Small intestine (tissue), 7 donors: Measurements from ENCODE around the gene CBFB. TPM values are rescaled to one million over a fixed set of nuclear protein-coding genes. Genes with fewer than 3 reads are reported as not detected.

Experiments
- DNase-seq, 2 donors: peaks; one replicate each; pipeline versions ENCODE4 v3.0.0 to v3.0.0-alpha.2; 2013
- FAIRE-seq: peaks from 2 replicates; lab custom pipeline; 2012; peaks lifted over from hg19 to GRCh38; lab: Jason Lieb, UNC
- H3K27ac ChIP-seq, 3 donors: one replicate each; pipeline ENCODE4 v1.5.1; 2013; ENCODE audit warnings: low read length in 2 of 3, mild to moderate bottlenecking in 2 of 3, control low read depth in 1 of 3, inconsistent platforms in 1 of 3, low read depth in 1 of 3, moderate library complexity in 1 of 3
- H3K27me3 ChIP-seq, 3 donors: one replicate each; pipeline ENCODE4 v1.6.1; 2013; ENCODE audit warnings: low read length in 3 of 3, inconsistent platforms in 1 of 3; ENCODE audit not compliant: control insufficient read depth in 3 of 3, insufficient read depth in 3 of 3
- H3K36me3 ChIP-seq, 3 donors: one replicate each; pipeline ENCODE4 v1.6.1; 2013; ENCODE audit warnings: low read length in 3 of 3, inconsistent platforms in 1 of 3, low read depth in 1 of 3, mild to moderate bottlenecking in 1 of 3, moderate library complexity in 1 of 3; ENCODE audit not compliant: control insufficient read depth in 3 of 3, insufficient read depth in 2 of 3
- H3K4me1 ChIP-seq, 3 donors: one replicate each; pipeline ENCODE4 v1.6.1; 2013; ENCODE audit warnings: low read length in 2 of 3, inconsistent platforms in 1 of 3, low read depth in 1 of 3, mild to moderate bottlenecking in 1 of 3, moderate library complexity in 1 of 3; ENCODE audit not compliant: control insufficient read depth in 3 of 3, insufficient read depth in 2 of 3
- H3K4me3 ChIP-seq, 3 donors: one replicate each; pipeline ENCODE4 v1.5.1; 2013; ENCODE audit warnings: low read length in 3 of 3, control low read depth in 1 of 3, inconsistent platforms in 1 of 3, low read depth in 1 of 3, mild to moderate bottlenecking in 1 of 3, moderate library complexity in 1 of 3
- H3K9me3 ChIP-seq, 2 donors: one replicate each; pipeline ENCODE4 v1.6.1; 2013; ENCODE audit warnings: low read depth in 1 of 2, low read length in 1 of 2; ENCODE audit not compliant: control insufficient read depth in 2 of 2, insufficient read depth in 1 of 2
- WGBS, 3 donors: extraction: QIAGEN DNeasy Blood & Tissue Kit; methylation state at CpG; one replicate each; pipeline ENCODE4 v1.1.7; 2013; 5-methylcytosine and 5-hydroxymethylcytosine counted together
- polyA plus RNA-seq, 4 donors: library from polyadenylated mRNA; stranded (reverse) in 3 of 4; unstranded in 1 of 4; fragments of 200-250 nt in 3 of 4; fragments of 120-200 nt in 1 of 4; gene quantifications; one replicate each; pipeline versions ENCODE4 v1.2.1 to v1.2.3, GENCODE V29; 2013
- donor health status: healthy with polysubstance abuse.
- donor health status: control.
- donor health status: control.
- donor health status: Bipolar disorder and iron deficiency.
- donor health status: healthy.

CBFB gene
- polyA plus RNA-seq, 4 donors, result 5.4 to 21.6 (median 10.7) TPM

GRCh38 chr16:67093098-67093726, 64.3 kb downstream of the CBFB start:
- FAIRE-seq (no peak), DNase-seq (no peak)
- Histone ChIP-seq H3K4me1 (no peaks in the 10 kb centered on the region), H3K27ac (no peak overlapping the region), H3K4me3 (no peak overlapping the region), H3K27me3 (no peaks in the 10 kb centered on the region), H3K36me3 (peaks cover 0 to 31% (median 0%) of the 10 kb centered on the region in 3 donors), H3K9me3 (no peaks in the 10 kb centered on the region)
- 77 to 91% (median 90%) methylated on average over 4 of the region's 4 CpGs for WGBS, 3 donors

GRCh38 chr16:67098599-67098998, 69.7 kb downstream of the CBFB start:
- no peaks in the 10 kb centered on the region for H3K9me3 ChIP-seq
- H3K27ac ChIP-seq, result no peak overlapping the region
- no peak overlapping the region for H3K4me3 ChIP-seq
- no peak for DNase-seq
- H3K4me1 ChIP-seq, result no peaks in the 10 kb centered on the region
- H3K36me3 ChIP-seq, result peaks cover 0 to 21% (median 4%) of the 10 kb centered on the region in 3 donors
- no peak for FAIRE-seq
- 79 to 96% (median 93%) methylated on average over 2 of the region's 2 CpGs for WGBS, 3 donors
- H3K27me3 ChIP-seq, result no peaks in the 10 kb centered on the region

- Histone ChIP-seq H3K4me1 (no peaks in the 10 kb centered on the region), H3K4me3 (no peak overlapping the region), H3K27ac (no peak overlapping the region), H3K9me3 (no peaks in the 10 kb centered on the region), H3K27me3 (no peaks in the 10 kb centered on the region), H3K36me3 (peaks cover 0 to 15% (median 4%) of the 10 kb centered on the region in 3 donors)
- no peak for FAIRE-seq
- 100% methylated on average over 1 of the region's 1 CpG for WGBS, 3 donors
- no peak for DNase-seq
These were observed 71.8 kb downstream of the CBFB start for GRCh38 chr16:67100569-67101310.

- no peak overlapping the region for H3K4me3 ChIP-seq
- no peak for FAIRE-seq
These were observed 72.5 kb downstream of the CBFB start for GRCh38 chr16:67101311-67102082.

GRCh38 chr16:67104061-67104460, 75.1 kb downstream of the CBFB start:
- no peak overlapping the region for H3K4me3 ChIP-seq
- WGBS, 3 donors, result 60 to 63% (median 61%) methylated on average over 4 of the region's 4 CpGs
- peaks cover 0 to 2% (median 0%) of the 10 kb centered on the region in 3 donors for H3K36me3 ChIP-seq
- FAIRE-seq (no peak), DNase-seq (peak in 1 of 2 donors; percentile 24)
- H3K27me3 ChIP-seq, result no peaks in the 10 kb centered on the region
- H3K9me3 ChIP-seq, result no peaks in the 10 kb centered on the region
- no peak overlapping the region for H3K27ac ChIP-seq
- H3K4me1 ChIP-seq, result peaks cover 0 to 4% (median under 1%) of the 10 kb centered on the region in 3 donors

More at GRCh38 chr16:67101311-67102082, 72.5 kb downstream of the CBFB start:
- Histone ChIP-seq H3K27ac (no peak overlapping the region), H3K36me3 (peaks cover 0 to 11% (median 4%) of the 10 kb centered on the region in 3 donors), H3K9me3 (no peaks in the 10 kb centered on the region), H3K27me3 (no peaks in the 10 kb centered on the region), H3K4me1 (no peaks in the 10 kb centered on the region)
- no peak for DNase-seq
- 77 to 88% (median 77%) methylated on average over 4 of the region's 4 CpGs for WGBS, 3 donors

- H3K9me3 ChIP-seq, result no peaks in the 10 kb centered on the region
- WGBS, 3 donors, result 66 to 79% (median 73%) methylated on average over 6 of the region's 6 CpGs
- no peak overlapping the region for H3K4me3 ChIP-seq
- DNase-seq (peak; percentile 12), FAIRE-seq (no peak)
- peaks cover 0 to 6% (median 2%) of the 10 kb centered on the region in 3 donors for H3K4me1 ChIP-seq
- no peak overlapping the region for H3K27ac ChIP-seq
- H3K36me3 ChIP-seq, result no peaks in the 10 kb centered on the region
- no peaks in the 10 kb centered on the region for H3K27me3 ChIP-seq
These were observed 75.9 kb downstream of the CBFB start for GRCh38 chr16:67104845-67105244.

- 71 to 79% (median 79%) methylated on average over 2 of the region's 2 CpGs for WGBS, 3 donors
- no peak for FAIRE-seq
- Histone ChIP-seq H3K27ac (no peak overlapping the region), H3K36me3 (peaks cover 0 to 2% (median 0%) of the 10 kb centered on the region in 3 donors), H3K27me3 (no peaks in the 10 kb centered on the region), H3K4me3 (no peak overlapping the region), H3K9me3 (no peaks in the 10 kb centered on the region), H3K4me1 (peaks cover 0 to 6% (median 2%) of the 10 kb centered on the region in 3 donors)
- DNase-seq, result no peak
These were observed 76.3 kb downstream of the CBFB start for GRCh38 chr16:67105246-67105645.

GRCh38 chr16:67105881-67106280, 76.9 kb downstream of the CBFB start:
- DNase-seq (no peak), FAIRE-seq (no peak)
- WGBS, 3 donors, result 66 to 80% (median 72%) methylated on average over 5 of the region's 5 CpGs
- no peaks in the 10 kb centered on the region for H3K27me3 ChIP-seq
- H3K9me3 ChIP-seq, result no peaks in the 10 kb centered on the region
- H3K27ac ChIP-seq, result no peak overlapping the region
- no peak overlapping the region for H3K4me3 ChIP-seq
- peaks cover 2 to 11% (median 5%) of the 10 kb centered on the region in 3 donors for H3K4me1 ChIP-seq
- H3K36me3 ChIP-seq, result peaks cover 0 to 2% (median 0%) of the 10 kb centered on the region in 3 donors
